Cardiac muscle cell (in vitro differentiated cells and primary cell): ENCODE results near the gene PDZD7. TPM values are rescaled to one million over a fixed set of nuclear protein-coding genes. Genes with fewer than 3 reads are reported as not detected.
A peak's percentile ranks its signal among the peaks of the same experiment; 100 is the strongest.

Experiments
- DNase-seq, 2 donors: peaks; one replicate each; pipeline versions ENCODE4 v3.0.0 to v3.0.0-alpha.2; 2010 to 2017; ENCODE audit warnings: low read depth in 1 of 2, low spot score in 1 of 2
- H3K27ac ChIP-seq: fragments of 200-600 bp; sonication (generic); 2 replicates; pipeline ENCODE4 v1.5.1; 2016
- H3K27me3 ChIP-seq: fragments of 200-600 bp; sonication (generic); 2 replicates; pipeline ENCODE4 v1.6.0; 2016; ENCODE audit warnings: control low read depth
- H3K36me3 ChIP-seq: fragments of 200-600 bp; sonication (generic); 2 replicates; pipeline ENCODE4 v1.5.1; 2016; ENCODE audit warnings: control low read depth
- H3K4me1 ChIP-seq: fragments of 200-600 bp; sonication (generic); 2 replicates; pipeline ENCODE4 v1.8.1; 2017; ENCODE audit warnings: low read depth, mild to moderate bottlenecking, mixed run types
- H3K4me3 ChIP-seq: fragments of 200-600 bp; sonication (generic); 2 replicates; pipeline ENCODE4 v1.5.1; 2016; ENCODE audit warnings: mild to moderate bottlenecking
- H3K9me3 ChIP-seq: fragments of 200-600 bp; sonication (generic); 2 replicates; pipeline ENCODE4 v1.5.1; 2017; ENCODE audit warnings: low read depth, mild to moderate bottlenecking, control low read depth
- polyA plus RNA-seq: library from polyadenylated mRNA; unstranded; fragments of >200 nt; fragmentation: Nextera tagmentation; extraction: Ambion mirVana; gene quantifications from 2 replicates; pipeline ENCODE4 v1.2.1, GENCODE V29; 2016
- total RNA-seq: library from RNA; depleted of rRNA; stranded (reverse); fragments of >200 nt; gene quantifications from 2 replicates; pipeline ENCODE4 v1.2.3, GENCODE V29; 2016
- TF ChIP-seq, protein P1 (sequence below): IDR thresholded peaks from 2 replicates; pipeline ENCODE4 v1.5.1; 2012; ENCODE audit warnings: low read depth, mild to moderate bottlenecking, low read length

Gene PDZD7
- total and polyA plus RNA-seq, 2 experiments from 2014 or later, result 4.5 to 7.7 TPM

DNA sequence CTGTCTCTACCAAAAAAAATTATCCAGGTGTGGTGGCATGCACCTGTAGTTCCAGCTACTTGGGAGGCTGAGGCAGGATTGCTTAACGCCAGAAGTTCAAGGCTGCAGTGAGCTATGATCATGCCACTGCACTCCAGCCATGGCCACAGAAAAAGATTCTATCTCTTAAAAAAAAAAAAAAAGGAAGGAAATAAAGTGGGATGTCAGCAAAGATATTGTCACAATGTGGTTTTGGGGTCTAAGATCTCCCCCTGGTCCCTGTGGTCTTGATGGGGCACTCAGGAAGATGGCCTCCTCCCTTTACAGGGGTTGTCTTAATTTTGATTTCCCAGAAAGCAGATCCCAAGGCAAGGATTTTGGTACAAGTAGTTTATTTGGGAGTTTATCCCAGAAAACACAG is 23.4 kb upstream of the PDZD7 start:
- no peak for DNase-seq
- TF ChIP-seq, protein P1, sequence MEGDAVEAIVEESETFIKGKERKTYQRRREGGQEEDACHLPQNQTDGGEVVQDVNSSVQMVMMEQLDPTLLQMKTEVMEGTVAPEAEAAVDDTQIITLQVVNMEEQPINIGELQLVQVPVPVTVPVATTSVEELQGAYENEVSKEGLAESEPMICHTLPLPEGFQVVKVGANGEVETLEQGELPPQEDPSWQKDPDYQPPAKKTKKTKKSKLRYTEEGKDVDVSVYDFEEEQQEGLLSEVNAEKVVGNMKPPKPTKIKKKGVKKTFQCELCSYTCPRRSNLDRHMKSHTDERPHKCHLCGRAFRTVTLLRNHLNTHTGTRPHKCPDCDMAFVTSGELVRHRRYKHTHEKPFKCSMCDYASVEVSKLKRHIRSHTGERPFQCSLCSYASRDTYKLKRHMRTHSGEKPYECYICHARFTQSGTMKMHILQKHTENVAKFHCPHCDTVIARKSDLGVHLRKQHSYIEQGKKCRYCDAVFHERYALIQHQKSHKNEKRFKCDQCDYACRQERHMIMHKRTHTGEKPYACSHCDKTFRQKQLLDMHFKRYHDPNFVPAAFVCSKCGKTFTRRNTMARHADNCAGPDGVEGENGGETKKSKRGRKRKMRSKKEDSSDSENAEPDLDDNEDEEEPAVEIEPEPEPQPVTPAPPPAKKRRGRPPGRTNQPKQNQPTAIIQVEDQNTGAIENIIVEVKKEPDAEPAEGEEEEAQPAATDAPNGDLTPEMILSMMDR, result no peak
- Histone ChIP-seq H3K27me3 (peaks cover 29% of the 10 kb centered on the region), H3K4me3 (no peak overlapping the region), H3K27ac (no peak overlapping the region), H3K9me3 (no peaks in the 10 kb centered on the region), H3K36me3 (no peaks in the 10 kb centered on the region), H3K4me1 (no peaks in the 10 kb centered on the region)

DNA sequence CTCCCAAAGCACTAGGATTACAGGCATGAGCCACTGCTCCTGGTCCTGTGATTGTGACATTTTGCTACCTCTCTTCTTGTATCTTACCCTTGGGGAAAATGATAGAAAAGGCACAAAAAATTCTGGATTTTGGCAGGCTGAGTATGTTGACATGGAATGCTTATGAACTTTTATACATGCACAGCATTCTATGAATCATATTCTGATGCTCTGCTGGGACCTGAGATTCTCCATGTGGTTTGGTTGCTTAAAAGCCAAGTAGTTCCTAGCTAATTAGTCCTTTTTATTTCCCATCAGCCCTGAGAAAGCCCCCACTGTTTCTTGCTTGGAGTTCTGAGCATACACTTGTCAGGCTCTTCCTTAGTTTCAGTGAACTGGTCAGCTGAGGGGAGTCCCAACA is 22.6 kb upstream of the PDZD7 start:
- Histone ChIP-seq H3K4me3 (no peak overlapping the region), H3K36me3 (no peaks in the 10 kb centered on the region), H3K9me3 (no peaks in the 10 kb centered on the region), H3K4me1 (no peaks in the 10 kb centered on the region), H3K27me3 (peaks cover 38% of the 10 kb centered on the region), H3K27ac (no peak overlapping the region)
- DNase-seq, result no peak
- TF ChIP-seq, protein P1, result no peak

DNA sequence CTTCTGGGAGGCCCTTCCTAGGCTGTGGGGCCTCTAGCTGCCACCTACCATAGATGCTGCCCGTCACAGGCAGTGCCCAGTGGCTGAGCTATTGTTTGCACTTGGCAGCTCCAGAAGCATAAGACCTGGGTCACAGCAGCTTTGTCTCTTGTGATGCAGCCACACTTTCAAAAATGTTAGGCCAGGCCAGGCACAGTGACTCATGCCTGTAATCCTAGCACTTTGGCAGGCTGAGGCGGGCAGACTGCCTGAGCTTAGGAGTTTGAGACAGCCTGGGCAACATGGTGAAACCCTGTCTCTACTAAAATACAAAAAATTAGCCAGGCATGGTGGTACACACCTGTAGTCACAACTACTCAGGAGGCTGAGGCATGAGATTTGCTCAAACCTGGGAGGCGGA is 21.4 kb upstream of the PDZD7 start:
- TF ChIP-seq, protein P1, result no peak
- Histone ChIP-seq H3K9me3 (no peaks in the 10 kb centered on the region), H3K27ac (no peak overlapping the region), H3K27me3 (peaks cover 50% of the 10 kb centered on the region), H3K4me1 (no peaks in the 10 kb centered on the region), H3K36me3 (no peaks in the 10 kb centered on the region), H3K4me3 (no peak overlapping the region)
- peak in 1 of 2 donors; percentile 57 for DNase-seq

DNA sequence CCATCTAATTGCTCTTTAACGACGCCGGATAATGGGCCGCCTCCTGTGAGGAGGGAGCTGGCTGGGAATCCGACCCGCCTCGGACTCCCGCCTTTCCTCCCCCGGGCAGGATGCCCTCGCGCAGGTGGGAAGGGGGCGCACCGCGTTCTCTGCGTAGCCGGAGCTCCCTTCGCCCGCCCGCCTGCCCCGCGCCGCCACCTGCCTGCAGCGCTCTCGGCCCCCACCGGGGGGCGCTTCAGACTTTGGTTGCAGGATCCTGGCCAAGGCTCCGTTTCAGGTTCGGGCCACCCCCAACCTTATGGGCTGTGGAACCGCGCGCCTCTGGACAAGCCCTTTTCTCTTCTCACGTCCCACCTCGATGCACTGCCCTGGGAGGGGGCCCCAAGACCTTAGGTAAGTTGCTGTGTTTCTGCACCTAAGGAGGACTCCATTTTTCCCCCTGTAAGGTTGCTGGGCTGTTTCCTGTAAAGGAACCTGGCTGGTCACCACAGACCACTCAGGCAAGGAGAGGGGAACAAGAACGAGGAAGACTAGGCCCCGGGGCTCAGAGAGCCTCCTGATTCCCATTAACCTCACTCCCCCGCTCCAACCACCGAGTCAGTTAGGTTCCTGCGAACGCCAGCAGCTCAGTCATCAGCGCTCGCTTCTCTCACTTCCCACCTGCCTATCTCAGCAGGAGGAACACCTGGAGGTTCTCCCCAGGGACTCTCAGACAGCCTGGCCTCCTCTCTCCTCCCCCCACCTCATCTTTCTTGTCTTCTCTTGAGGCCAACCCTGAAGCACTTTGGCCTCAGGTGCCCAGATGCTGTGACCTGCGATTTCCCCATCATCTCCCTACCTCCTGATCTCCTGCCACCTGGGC is 19.5 kb upstream of the PDZD7 start:
- Histone ChIP-seq H3K27ac (no peak overlapping the region), H3K9me3 (no peaks in the 10 kb centered on the region), H3K4me1 (no peaks in the 10 kb centered on the region), H3K4me3 (no peak overlapping the region), H3K36me3 (no peaks in the 10 kb centered on the region), H3K27me3 (peaks cover 68% of the 10 kb centered on the region)
- peak; percentile 55 to 73 for DNase-seq
- TF ChIP-seq, protein P1, result peak; percentile 89

DNA sequence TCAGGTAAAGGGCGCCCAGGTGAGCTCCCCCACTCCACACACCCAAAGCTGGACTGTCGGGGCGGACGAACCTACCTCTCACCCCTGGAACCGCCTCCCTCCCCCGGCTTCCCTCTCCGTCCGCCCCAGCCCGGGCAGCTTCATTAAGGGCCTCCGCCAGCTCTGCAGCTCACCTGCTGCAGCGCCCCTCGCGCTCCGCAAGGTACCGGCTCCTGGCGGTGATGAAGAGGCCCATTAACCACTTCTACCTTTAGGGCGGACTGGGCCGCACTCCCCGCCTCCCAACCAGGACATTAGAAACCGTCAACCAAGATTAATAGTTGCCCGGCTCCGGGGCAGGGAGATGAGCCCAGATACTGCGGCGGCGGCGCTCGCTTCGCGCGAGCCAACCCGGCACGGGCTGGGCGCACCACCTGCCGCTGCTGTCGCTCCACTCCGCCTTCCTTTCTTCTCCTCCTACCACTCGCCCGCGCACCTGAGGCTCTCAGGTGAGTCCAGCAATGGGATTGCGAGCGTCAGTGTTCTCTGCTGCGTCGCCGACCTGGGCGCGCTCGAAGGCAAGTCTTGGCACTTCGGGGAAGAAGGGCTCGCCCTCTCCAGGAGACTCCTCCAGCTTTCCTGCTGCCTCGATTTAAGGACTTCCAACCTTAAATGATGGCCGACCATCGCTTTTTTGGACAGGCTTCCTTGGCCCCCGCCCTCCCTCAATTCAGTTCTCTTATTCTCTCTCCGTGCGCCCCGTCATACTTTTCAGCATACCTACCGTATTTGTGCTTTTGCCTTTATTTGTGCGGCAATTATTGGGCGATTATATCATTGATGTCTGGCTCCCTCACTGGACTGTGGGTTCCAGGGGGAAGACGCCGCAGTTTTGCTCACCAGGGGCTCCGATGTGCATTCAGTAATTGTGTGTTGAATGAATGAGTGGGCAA is 17.3 kb upstream of the PDZD7 start:
- Histone ChIP-seq H3K4me3 (no peak overlapping the region), H3K4me1 (no peaks in the 10 kb centered on the region), H3K36me3 (no peaks in the 10 kb centered on the region), H3K27me3 (peaks cover 75% of the 10 kb centered on the region), H3K27ac (no peak overlapping the region), H3K9me3 (no peaks in the 10 kb centered on the region)
- no peak for DNase-seq
- TF ChIP-seq, protein P1, result no peak
